Activated naive CD4-positive, alpha-beta T cell treated with anti-CD3 and anti-CD28 coated beads, Interleukin-2, amount 50 U/mL, for 72 hours (primary cell): ENCODE results near the gene BATF. TPM values are rescaled to one million over a fixed set of nuclear protein-coding genes. Genes with fewer than 3 reads are reported as not detected.

ENCODE experiments used
- ATAC-seq, 2 donors: fragments of 150-1000 bp; cut with Tn5 transposase; 2 replicates each; pipeline ENCODE4 v1.10.0; 2021; ENCODE audit warnings: mild to moderate bottlenecking in 2 of 2, moderate library complexity in 2 of 2
- DNase-seq, 2 donors: peaks; one replicate each; pipeline ENCODE4 v3.0.0; 2021 to 2022; ENCODE audit warnings: low spot score in 2 of 2
- H3K27ac Mint-ChIP-seq, 2 donors: one replicate each; pipeline ENCODE4 v1.8.0; 2022; ENCODE audit warnings: mild to moderate bottlenecking in 2 of 2, mixed read lengths in 2 of 2
- H3K36me3 Mint-ChIP-seq, 2 donors: one replicate each; pipeline ENCODE4 v1.8.0; 2022; ENCODE audit warnings: mixed read lengths in 2 of 2
- H3K9me3 Mint-ChIP-seq, 2 donors: one replicate each; pipeline ENCODE4 v1.8.0; 2022; ENCODE audit warnings: mixed read lengths in 2 of 2
- total RNA-seq, 2 donors: library from RNA; stranded (reverse); gene quantifications; one replicate each; pipeline ENCODE4 v1.2.3, GENCODE V29; 2022

The BATF gene
- total RNA-seq, 2 donors from 2014 or later: 93.6 to 165 TPM

GRCh38 chr14:75495882-75496281 lies 26.4 kb upstream of the BATF start:
- ATAC-seq (no peak), DNase-seq (no peak)
- H3K36me3 Mint-ChIP-seq: peaks cover 0 to 8% of the 10 kb centered on the region in 2 donors
- peak overlapping the region in 1 of 2 donors; percentile 77 for H3K27ac Mint-ChIP-seq
- H3K9me3 Mint-ChIP-seq: peaks cover 3 to 15% of the 10 kb centered on the region in 2 donors

- peaks cover 3 to 15% of the 10 kb centered on the region in 2 donors for H3K9me3 Mint-ChIP-seq
- peak overlapping the region in 1 of 2 donors; percentile 77 for H3K27ac Mint-ChIP-seq
These were observed 25.5 kb upstream of the BATF start for GRCh38 chr14:75496755-75497154.

GRCh38 chr14:75497191-75497590 lies 25.1 kb upstream of the BATF start:
- H3K9me3 Mint-ChIP-seq: peaks cover 3 to 15% of the 10 kb centered on the region in 2 donors
- peak overlapping the region in 1 of 2 donors; percentile 77 for H3K27ac Mint-ChIP-seq
- no peak for DNase-seq
- H3K36me3 Mint-ChIP-seq: peaks cover 0 to 8% of the 10 kb centered on the region in 2 donors
- peak in 1 of 2 donors; percentile 79 for ATAC-seq

More at GRCh38 chr14:75496755-75497154, 25.5 kb upstream of the BATF start:
- DNase-seq: no peak
- peaks cover 0 to 8% of the 10 kb centered on the region in 2 donors for H3K36me3 Mint-ChIP-seq
- ATAC-seq: no peak

GRCh38 chr14:75497701-75498100 lies 24.6 kb upstream of the BATF start:
- Mint-ChIP-seq H3K9me3 (peaks cover 3 to 15% of the 10 kb centered on the region in 2 donors), H3K27ac (peak overlapping the region in 1 of 2 donors; percentile 77), H3K36me3 (peaks cover 0 to 8% of the 10 kb centered on the region in 2 donors)
- ATAC-seq (no peak), DNase-seq (no peak)

GRCh38 chr14:75499084-75499875 lies 23.0 kb upstream of the BATF start:
- DNase-seq (no peak), ATAC-seq (peak; percentile 48 to 67)
- Mint-ChIP-seq H3K36me3 (peaks cover 0 to 8% of the 10 kb centered on the region in 2 donors), H3K27ac (peak overlapping the region; percentile 36 to 44), H3K9me3 (peaks cover 3 to 15% of the 10 kb centered on the region in 2 donors)

- no peak for DNase-seq
- H3K27ac Mint-ChIP-seq: no peak overlapping the region
- H3K36me3 Mint-ChIP-seq: peaks cover 0 to 6% of the 10 kb centered on the region in 2 donors
- ATAC-seq: no peak
- peaks cover 0 to 2% of the 10 kb centered on the region in 2 donors for H3K9me3 Mint-ChIP-seq
These were observed 21.2 kb upstream of the BATF start for GRCh38 chr14:75501080-75501479.

GRCh38 chr14:75504411-75504810 lies 17.9 kb upstream of the BATF start:
- peaks cover 0 to 13% of the 10 kb centered on the region in 2 donors for H3K36me3 Mint-ChIP-seq
- no peak for DNase-seq
- peaks cover 4 to 13% of the 10 kb centered on the region in 2 donors for H3K9me3 Mint-ChIP-seq
- ATAC-seq: no peak
- H3K27ac Mint-ChIP-seq: no peak overlapping the region

- no peak overlapping the region for H3K27ac Mint-ChIP-seq
- DNase-seq: no peak
These were observed 15.3 kb upstream of the BATF start for GRCh38 chr14:75506930-75507329.

GRCh38 chr14:75510547-75510946 lies 11.7 kb upstream of the BATF start:
- Mint-ChIP-seq H3K27ac (peak overlapping the region; percentile 83 to 89), H3K36me3 (peaks cover 17 to 43% of the 10 kb centered on the region in 2 donors), H3K9me3 (peaks cover 16 to 29% of the 10 kb centered on the region in 2 donors)
- no peak for DNase-seq
- peak; percentile 61 to 84 for ATAC-seq

More at GRCh38 chr14:75506930-75507329, 15.3 kb upstream of the BATF start:
- Mint-ChIP-seq H3K9me3 (peaks cover 11 to 23% of the 10 kb centered on the region in 2 donors), H3K36me3 (peaks cover 11 to 27% of the 10 kb centered on the region in 2 donors)
- no peak for ATAC-seq

- peaks cover 16 to 29% of the 10 kb centered on the region in 2 donors for H3K9me3 Mint-ChIP-seq
- peak overlapping the region; percentile 83 to 89 for H3K27ac Mint-ChIP-seq
- DNase-seq (no peak), ATAC-seq (no peak)
- peaks cover 17 to 37% of the 10 kb centered on the region in 2 donors for H3K36me3 Mint-ChIP-seq
These were observed 11.1 kb upstream of the BATF start for GRCh38 chr14:75511201-75511600.

- H3K9me3 Mint-ChIP-seq: peaks cover 13 to 22% of the 10 kb centered on the region in 2 donors
- peaks cover 17 to 36% of the 10 kb centered on the region in 2 donors for H3K36me3 Mint-ChIP-seq
- H3K27ac Mint-ChIP-seq: peak overlapping the region in 1 of 2 donors; percentile 22
- ATAC-seq: no peak
- no peak for DNase-seq
These were observed 8.2 kb upstream of the BATF start for GRCh38 chr14:75513911-75514672.

- Mint-ChIP-seq H3K27ac (peak overlapping the region; percentile 76 to 94), H3K36me3 (peaks cover 14 to 36% of the 10 kb centered on the region in 2 donors), H3K9me3 (peaks cover 13 to 22% of the 10 kb centered on the region in 2 donors)
- ATAC-seq (peak; percentile 16 to 78), DNase-seq (peak in 1 of 2 donors; percentile 76)
These were observed 7.3 kb upstream of the BATF start for GRCh38 chr14:75514673-75515628.

GRCh38 chr14:75515629-75515996 lies 6.7 kb upstream of the BATF start:
- Mint-ChIP-seq H3K9me3 (peaks cover 12 to 22% of the 10 kb centered on the region in 2 donors), H3K36me3 (peaks cover 13 to 35% of the 10 kb centered on the region in 2 donors), H3K27ac (peak overlapping the region; percentile 76 to 94)
- no peak for DNase-seq
- ATAC-seq: no peak

- DNase-seq: peak in 1 of 2 donors; percentile 61
- Mint-ChIP-seq H3K36me3 (peaks cover 21 to 27% of the 10 kb centered on the region in 2 donors), H3K9me3 (peaks cover 0 to 5% of the 10 kb centered on the region in 2 donors), H3K27ac (no peak overlapping the region)
- ATAC-seq: no peak
These were observed 3.6 kb upstream of the BATF start for GRCh38 chr14:75518625-75519024.

- Mint-ChIP-seq H3K36me3 (peaks cover 28 to 34% of the 10 kb centered on the region in 2 donors), H3K27ac (peak overlapping the region in 1 of 2 donors; percentile 99)
- no peak for ATAC-seq
These were observed 2.9 kb upstream of the BATF start for GRCh38 chr14:75519394-75519793.

More at GRCh38 chr14:75519394-75519793, 2.9 kb upstream of the BATF start:
- DNase-seq: no peak
- peaks cover 0 to 5% of the 10 kb centered on the region in 2 donors for H3K9me3 Mint-ChIP-seq
